WTC11 (cell line): ENCODE measurements around the gene FXYD6. TPM values are rescaled to one million over a fixed set of nuclear protein-coding genes. Genes with fewer than 3 reads are reported as not detected.

Experiments used
- ATAC-seq: fragments of 200-7000 bp; cut with Tn5 transposase; 2 replicates; pipeline ENCODE4 v1.10.0; 2021; ENCODE audit warnings: mild to moderate bottlenecking, moderate library complexity
- CTCF ChIA-PET: fragments of 300-600 bp; sonication (Branson Sonifier 250); formaldehyde crosslinking; loops from one replicate; lab custom pipeline; 2021; ENCODE audit warnings: antibody characterized with exemption; lab: Charles Lee
- POLR2A ChIA-PET: fragments of 350-600 bp; sonication (Branson Sonifier 250); formaldehyde crosslinking; loops from one replicate; lab custom pipeline; 2021; ENCODE audit warnings: antibody characterized with exemption; lab: Charles Lee
- DNase-seq: peaks from one replicate; pipeline ENCODE4 v3.0.0; 2021; ENCODE audit warnings: low spot score
- H3K27ac Mint-ChIP-seq: 2 replicates; pipeline ENCODE4 v1.8.0; 2021; ENCODE audit warnings: mixed read lengths
- H3K27me3 Mint-ChIP-seq: 2 replicates; pipeline ENCODE4 v1.8.0; 2021; ENCODE audit warnings: low read depth, mild to moderate bottlenecking, moderate library complexity, mixed read lengths
- H3K36me3 Mint-ChIP-seq: 2 replicates; pipeline ENCODE4 v1.8.0; 2021; ENCODE audit warnings: mixed read lengths
- H3K4me1 Mint-ChIP-seq: 2 replicates; pipeline ENCODE4 v1.8.0; 2022; ENCODE audit warnings: mixed read lengths
- H3K4me3 Mint-ChIP-seq: 2 replicates; pipeline ENCODE4 v1.8.0; 2021; ENCODE audit warnings: mild to moderate bottlenecking, moderate library complexity, mixed read lengths
- H3K9me3 Mint-ChIP-seq: 2 replicates; pipeline ENCODE4 v1.8.0; 2021; ENCODE audit warnings: mixed read lengths
- AR ChIP-seq: fragments of 250-450 bp; sonication (Bioruptor Pico); IDR thresholded peaks from 2 replicates; pipeline ENCODE4 v1.9.0; 2021; ENCODE audit warnings: mild to moderate bottlenecking
- CBFB ChIP-seq: sonication (generic); formaldehyde crosslinking; IDR thresholded peaks from 2 replicates; pipeline ENCODE4 v1.8.1; 2022; ENCODE audit warnings: mild to moderate bottlenecking, low read depth, missing genetic modification reagents
- E2F5 ChIP-seq: sonication (generic); formaldehyde crosslinking; IDR thresholded peaks from 2 replicates; pipeline ENCODE4 v1.8.1; 2022; ENCODE audit warnings: mild to moderate bottlenecking, moderate library complexity, missing genetic modification reagents
- ESRRA ChIP-seq: sonication (generic); formaldehyde crosslinking; IDR thresholded peaks from 2 replicates; pipeline ENCODE4 v1.8.1; 2022; ENCODE audit warnings: mild to moderate bottlenecking, missing genetic modification reagents, borderline replicate concordance
- FOXJ3 ChIP-seq: sonication (generic); formaldehyde crosslinking; IDR thresholded peaks from 2 replicates; pipeline ENCODE4 v1.9.0; 2021; ENCODE audit warnings: missing genetic modification reagents, mild to moderate bottlenecking, borderline replicate concordance
- FOXP4 ChIP-seq: sonication (generic); formaldehyde crosslinking; IDR thresholded peaks from 2 replicates; pipeline ENCODE4 v1.8.0; 2022; ENCODE audit warnings: mild to moderate bottlenecking, missing genetic modification reagents
- JAZF1 ChIP-seq: fragments of 250-450 bp; sonication (Bioruptor Pico); IDR thresholded peaks from 2 replicates; pipeline ENCODE4 v1.9.0; 2021; ENCODE audit warnings: moderate library complexity, mild to moderate bottlenecking, inconsistent platforms
- NFATC4 ChIP-seq: fragments of 250-450 bp; sonication (Bioruptor Pico); IDR thresholded peaks from 2 replicates; pipeline ENCODE4 v1.9.0; 2021; ENCODE audit warnings: mild to moderate bottlenecking
- SOX15 ChIP-seq: fragments of 250-450 bp; sonication (Bioruptor Pico); IDR thresholded peaks from 2 replicates; pipeline ENCODE4 v1.9.0; 2021; ENCODE audit warnings: mild to moderate bottlenecking
- TEAD1 ChIP-seq: sonication (generic); formaldehyde crosslinking; IDR thresholded peaks from 2 replicates; pipeline ENCODE4 v1.8.0; 2022; ENCODE audit warnings: mild to moderate bottlenecking, missing genetic modification reagents
- ZNF138 ChIP-seq: sonication (generic); formaldehyde crosslinking; conservative IDR thresholded peaks from 2 replicates; pipeline ENCODE4 v1.8.1; 2022; ENCODE audit warnings: mild to moderate bottlenecking, moderate library complexity, missing genetic modification reagents
- ZNF263 ChIP-seq: sonication (generic); formaldehyde crosslinking; IDR thresholded peaks from 2 replicates; pipeline ENCODE4 v1.8.1; 2022; ENCODE audit warnings: low read depth, mild to moderate bottlenecking, moderate library complexity, missing genetic modification reagents
- total RNA-seq: library from RNA; stranded (reverse); gene quantifications from 3 replicates; pipeline ENCODE4 v1.2.3, GENCODE V29; 2021
- TF ChIP-seq, protein P1 (sequence below): sonication (generic); formaldehyde crosslinking; IDR thresholded peaks from 2 replicates; pipeline ENCODE4 v1.8.1; 2022; ENCODE audit warnings: low read depth, missing genetic modification reagents, borderline replicate concordance
- TF ChIP-seq, protein P2 (sequence below): sonication (generic); formaldehyde crosslinking; IDR thresholded peaks from 2 replicates; pipeline ENCODE4 v1.8.0; 2023; ENCODE audit warnings: missing genetic modification reagents, mild to moderate bottlenecking, borderline replicate concordance
- TF ChIP-seq, protein P3 (sequence below): sonication (generic); formaldehyde crosslinking; IDR thresholded peaks from 2 replicates; pipeline ENCODE4 v1.8.0; 2022; ENCODE audit warnings: missing genetic modification reagents
- TF ChIP-seq, protein P4 (sequence below): sonication (generic); formaldehyde crosslinking; IDR thresholded peaks from 2 replicates; pipeline ENCODE4 v1.8.1; 2023; ENCODE audit warnings: mild to moderate bottlenecking, missing genetic modification reagents, moderate library complexity

Gene FXYD6
- total RNA-seq, 1 experiment from 2014 or later: 26.2 TPM

GRCh38 chr11:117877120-117877784, 794 bp upstream of the FXYD6 start (continued):
- TF ChIP-seq, protein P1, sequence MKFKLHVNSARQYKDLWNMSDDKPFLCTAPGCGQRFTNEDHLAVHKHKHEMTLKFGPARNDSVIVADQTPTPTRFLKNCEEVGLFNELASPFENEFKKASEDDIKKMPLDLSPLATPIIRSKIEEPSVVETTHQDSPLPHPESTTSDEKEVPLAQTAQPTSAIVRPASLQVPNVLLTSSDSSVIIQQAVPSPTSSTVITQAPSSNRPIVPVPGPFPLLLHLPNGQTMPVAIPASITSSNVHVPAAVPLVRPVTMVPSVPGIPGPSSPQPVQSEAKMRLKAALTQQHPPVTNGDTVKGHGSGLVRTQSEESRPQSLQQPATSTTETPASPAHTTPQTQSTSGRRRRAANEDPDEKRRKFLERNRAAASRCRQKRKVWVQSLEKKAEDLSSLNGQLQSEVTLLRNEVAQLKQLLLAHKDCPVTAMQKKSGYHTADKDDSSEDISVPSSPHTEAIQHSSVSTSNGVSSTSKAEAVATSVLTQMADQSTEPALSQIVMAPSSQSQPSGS (CRISPR knock-in tag): no peak
- no peak for TF ChIP-seq TEAD1 (CRISPR knock-in tag)
- TF ChIP-seq, protein P2, sequence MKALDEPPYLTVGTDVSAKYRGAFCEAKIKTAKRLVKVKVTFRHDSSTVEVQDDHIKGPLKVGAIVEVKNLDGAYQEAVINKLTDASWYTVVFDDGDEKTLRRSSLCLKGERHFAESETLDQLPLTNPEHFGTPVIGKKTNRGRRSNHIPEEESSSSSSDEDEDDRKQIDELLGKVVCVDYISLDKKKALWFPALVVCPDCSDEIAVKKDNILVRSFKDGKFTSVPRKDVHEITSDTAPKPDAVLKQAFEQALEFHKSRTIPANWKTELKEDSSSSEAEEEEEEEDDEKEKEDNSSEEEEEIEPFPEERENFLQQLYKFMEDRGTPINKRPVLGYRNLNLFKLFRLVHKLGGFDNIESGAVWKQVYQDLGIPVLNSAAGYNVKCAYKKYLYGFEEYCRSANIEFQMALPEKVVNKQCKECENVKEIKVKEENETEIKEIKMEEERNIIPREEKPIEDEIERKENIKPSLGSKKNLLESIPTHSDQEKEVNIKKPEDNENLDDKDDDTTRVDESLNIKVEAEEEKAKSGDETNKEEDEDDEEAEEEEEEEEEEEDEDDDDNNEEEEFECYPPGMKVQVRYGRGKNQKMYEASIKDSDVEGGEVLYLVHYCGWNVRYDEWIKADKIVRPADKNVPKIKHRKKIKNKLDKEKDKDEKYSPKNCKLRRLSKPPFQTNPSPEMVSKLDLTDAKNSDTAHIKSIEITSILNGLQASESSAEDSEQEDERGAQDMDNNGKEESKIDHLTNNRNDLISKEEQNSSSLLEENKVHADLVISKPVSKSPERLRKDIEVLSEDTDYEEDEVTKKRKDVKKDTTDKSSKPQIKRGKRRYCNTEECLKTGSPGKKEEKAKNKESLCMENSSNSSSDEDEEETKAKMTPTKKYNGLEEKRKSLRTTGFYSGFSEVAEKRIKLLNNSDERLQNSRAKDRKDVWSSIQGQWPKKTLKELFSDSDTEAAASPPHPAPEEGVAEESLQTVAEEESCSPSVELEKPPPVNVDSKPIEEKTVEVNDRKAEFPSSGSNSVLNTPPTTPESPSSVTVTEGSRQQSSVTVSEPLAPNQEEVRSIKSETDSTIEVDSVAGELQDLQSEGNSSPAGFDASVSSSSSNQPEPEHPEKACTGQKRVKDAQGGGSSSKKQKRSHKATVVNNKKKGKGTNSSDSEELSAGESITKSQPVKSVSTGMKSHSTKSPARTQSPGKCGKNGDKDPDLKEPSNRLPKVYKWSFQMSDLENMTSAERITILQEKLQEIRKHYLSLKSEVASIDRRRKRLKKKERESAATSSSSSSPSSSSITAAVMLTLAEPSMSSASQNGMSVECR: no peak
- no peak for TF ChIP-seq ZNF138 (CRISPR knock-in tag)

DNA sequence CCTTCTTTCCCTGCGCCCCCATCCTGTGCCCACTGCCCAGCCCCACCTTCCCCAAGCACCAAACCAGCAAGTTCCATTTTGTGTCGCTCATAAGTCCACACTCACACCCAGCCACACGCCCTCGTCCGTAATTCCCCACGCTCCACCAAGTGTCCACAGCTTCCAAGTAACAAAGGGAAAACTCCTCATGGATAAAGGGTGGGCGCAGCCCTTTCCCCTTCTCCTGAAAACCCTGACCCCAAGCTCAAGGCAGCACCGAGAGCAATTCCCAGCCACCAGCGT, 458 bp downstream of the FXYD6 start:
- Mint-ChIP-seq H3K27me3 (peaks cover 84% of the 10 kb centered on the region), H3K4me3 (peak overlapping the region; percentile 95), H3K4me1 (peaks cover 37% of the 10 kb centered on the region), H3K27ac (no peak overlapping the region), H3K36me3 (no peaks in the 10 kb centered on the region), H3K9me3 (no peaks in the 10 kb centered on the region)
- POLR2A ChIA-PET: interaction anchor here (0.6 to 1.6 kb wide), 2 partner anchors 16 to 110 kb away, joined by 3 to 6 read pairs; no protein-coding TSS in a partner anchor
- CTCF ChIA-PET: interaction anchor here (0.5 to 4.5 kb wide), 10 partner anchors 14 to 71 kb away, joined by 3 to 25 read pairs (median 6); no protein-coding TSS in a partner anchor
- TF ChIP-seq FOXJ3 (CRISPR knock-in tag) (no peak), JAZF1 (CRISPR knock-in tag) (no peak), AR (CRISPR knock-in tag) (no peak), NFATC4 (CRISPR knock-in tag) (no peak), SOX15 (no peak), FOXP4 (CRISPR knock-in tag) (no peak), ESRRA (no peak), CBFB (CRISPR knock-in tag) (no peak), ZNF263 (CRISPR knock-in tag) (no peak), E2F5 (CRISPR knock-in tag) (no peak)
- TF ChIP-seq, protein P3, sequence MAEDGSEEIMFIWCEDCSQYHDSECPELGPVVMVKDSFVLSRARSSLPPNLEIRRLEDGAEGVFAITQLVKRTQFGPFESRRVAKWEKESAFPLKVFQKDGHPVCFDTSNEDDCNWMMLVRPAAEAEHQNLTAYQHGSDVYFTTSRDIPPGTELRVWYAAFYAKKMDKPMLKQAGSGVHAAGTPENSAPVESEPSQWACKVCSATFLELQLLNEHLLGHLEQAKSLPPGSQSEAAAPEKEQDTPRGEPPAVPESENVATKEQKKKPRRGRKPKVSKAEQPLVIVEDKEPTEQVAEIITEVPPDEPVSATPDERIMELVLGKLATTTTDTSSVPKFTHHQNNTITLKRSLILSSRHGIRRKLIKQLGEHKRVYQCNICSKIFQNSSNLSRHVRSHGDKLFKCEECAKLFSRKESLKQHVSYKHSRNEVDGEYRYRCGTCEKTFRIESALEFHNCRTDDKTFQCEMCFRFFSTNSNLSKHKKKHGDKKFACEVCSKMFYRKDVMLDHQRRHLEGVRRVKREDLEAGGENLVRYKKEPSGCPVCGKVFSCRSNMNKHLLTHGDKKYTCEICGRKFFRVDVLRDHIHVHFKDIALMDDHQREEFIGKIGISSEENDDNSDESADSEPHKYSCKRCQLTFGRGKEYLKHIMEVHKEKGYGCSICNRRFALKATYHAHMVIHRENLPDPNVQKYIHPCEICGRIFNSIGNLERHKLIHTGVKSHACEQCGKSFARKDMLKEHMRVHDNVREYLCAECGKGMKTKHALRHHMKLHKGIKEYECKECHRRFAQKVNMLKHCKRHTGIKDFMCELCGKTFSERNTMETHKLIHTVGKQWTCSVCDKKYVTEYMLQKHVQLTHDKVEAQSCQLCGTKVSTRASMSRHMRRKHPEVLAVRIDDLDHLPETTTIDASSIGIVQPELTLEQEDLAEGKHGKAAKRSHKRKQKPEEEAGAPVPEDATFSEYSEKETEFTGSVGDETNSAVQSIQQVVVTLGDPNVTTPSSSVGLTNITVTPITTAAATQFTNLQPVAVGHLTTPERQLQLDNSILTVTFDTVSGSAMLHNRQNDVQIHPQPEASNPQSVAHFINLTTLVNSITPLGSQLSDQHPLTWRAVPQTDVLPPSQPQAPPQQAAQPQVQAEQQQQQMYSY (CRISPR knock-in tag): no peak
- TF ChIP-seq, protein P4, sequence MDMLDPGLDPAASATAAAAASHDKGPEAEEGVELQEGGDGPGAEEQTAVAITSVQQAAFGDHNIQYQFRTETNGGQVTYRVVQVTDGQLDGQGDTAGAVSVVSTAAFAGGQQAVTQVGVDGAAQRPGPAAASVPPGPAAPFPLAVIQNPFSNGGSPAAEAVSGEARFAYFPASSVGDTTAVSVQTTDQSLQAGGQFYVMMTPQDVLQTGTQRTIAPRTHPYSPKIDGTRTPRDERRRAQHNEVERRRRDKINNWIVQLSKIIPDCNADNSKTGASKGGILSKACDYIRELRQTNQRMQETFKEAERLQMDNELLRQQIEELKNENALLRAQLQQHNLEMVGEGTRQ: no peak
- DNase-seq (no peak), ATAC-seq (no peak)
